Neural cell (in vitro differentiated cells): Measurements from ENCODE around the gene TMEM61. TPM values are rescaled to one million over a fixed set of nuclear protein-coding genes. Genes with fewer than 3 reads are reported as not detected.

Experiments used
- H2AFZ ChIP-seq: fragments of 200-600, 300-800 bp; sonication (generic), shearing (Covaris generic); 2 replicates; pipeline ENCODE4 v1.6.0; 2014; ENCODE audit warnings: low read depth, mild to moderate bottlenecking, antibody characterized with exemption, low read length, moderate library complexity
- H3F3A ChIP-seq: fragments of 200-600 bp; shearing (Covaris generic); 2 replicates; pipeline ENCODE4 v1.6.1; 2016; ENCODE audit warnings: mild to moderate bottlenecking, moderate library complexity, mixed read lengths, antibody characterized with exemption, low read length; ENCODE audit not compliant: insufficient read depth, poor library complexity, severe bottlenecking
- H3K27ac ChIP-seq: fragments of 200-600, 300-800 bp; sonication (generic), shearing (Covaris generic); 2 replicates; pipeline ENCODE4 v1.5.1; 2014; ENCODE audit warnings: mild to moderate bottlenecking, low read length, moderate library complexity
- H3K27me3 ChIP-seq: fragments of 300-800, 200-600 bp; sonication (generic), shearing (Covaris generic); 2 replicates; pipeline ENCODE4 v1.6.0; 2014; ENCODE audit warnings: mild to moderate bottlenecking, low read depth, low read length, moderate library complexity; ENCODE audit not compliant: insufficient read depth
- H3K36me3 ChIP-seq: fragments of 300-800, 200-600 bp; sonication (generic), shearing (Covaris generic); 2 replicates; pipeline ENCODE4 v1.5.1; 2014; ENCODE audit warnings: mild to moderate bottlenecking, antibody characterized with exemption, low read length, moderate library complexity; ENCODE audit not compliant: insufficient read depth
- H3K4me2 ChIP-seq: fragments of 300-800, 200-600 bp; sonication (generic), shearing (Covaris generic); 2 replicates; pipeline ENCODE4 v1.6.0; 2014; ENCODE audit warnings: mild to moderate bottlenecking, low read length
- H3K4me3 ChIP-seq: fragments of 300-800, 200-600 bp; sonication (generic), shearing (Covaris generic); 2 replicates; pipeline ENCODE4 v1.5.1; 2014; ENCODE audit warnings: mild to moderate bottlenecking, low read length, moderate library complexity
- H3K79me2 ChIP-seq: fragments of 200-600 bp; shearing (Covaris generic); replicated peaks from 2 replicates; pipeline ENCODE4 v1.6.0; 2014; ENCODE audit warnings: mild to moderate bottlenecking, low read length, moderate library complexity; ENCODE audit not compliant: insufficient read depth
- H3K9ac ChIP-seq: fragments of 300-800, 200-600 bp; sonication (generic), shearing (Covaris generic); 2 replicates; pipeline ENCODE4 v1.6.1; 2016; ENCODE audit warnings: mild to moderate bottlenecking, low read length, mixed read lengths
- H3K9me2 ChIP-seq: fragments of 200-600 bp; shearing (Covaris generic); 2 replicates; pipeline ENCODE4 v1.6.1; 2016; ENCODE audit warnings: mild to moderate bottlenecking, low read length, mixed read lengths; ENCODE audit not compliant: insufficient read depth
- H3K9me3 ChIP-seq: fragments of 200-600, 300-800 bp; sonication (generic), shearing (Covaris generic); 2 replicates; pipeline ENCODE4 v1.6.1; 2016; ENCODE audit warnings: mild to moderate bottlenecking, mixed run types, low read length, moderate library complexity, mixed read lengths
- H4K20me1 ChIP-seq: fragments of 200-600 bp; shearing (Covaris generic); 2 replicates; pipeline ENCODE4 v1.6.1; 2016; ENCODE audit warnings: mild to moderate bottlenecking, mixed run types; ENCODE audit not compliant: insufficient read depth
- CTCF ChIP-seq: fragments of 450-650 bp; IDR thresholded peaks from 2 replicates; pipeline ENCODE4 v1.5.1; 2014; ENCODE audit warnings: antibody characterized with exemption, mild to moderate bottlenecking, moderate library complexity; ENCODE audit not compliant: poor library complexity, severe bottlenecking
- EZH2 ChIP-seq: fragments of 200-600, 300-800 bp; shearing (Covaris generic), sonication (generic); IDR thresholded peaks from 2 replicates; pipeline ENCODE4 v1.6.1; 2014; ENCODE audit warnings: antibody characterized with exemption, low read length, borderline replicate concordance, mild to moderate bottlenecking; ENCODE audit not compliant: insufficient read depth, poor library complexity, severe bottlenecking
- MXI1 ChIP-seq: fragments of 450-650 bp; conservative IDR thresholded peaks from 2 replicates; pipeline ENCODE4 v1.6.1; 2014; ENCODE audit warnings: antibody characterized with exemption, mild to moderate bottlenecking; ENCODE audit not compliant: poor library complexity, severe bottlenecking
- RAD21 ChIP-seq: fragments of 450-650 bp; conservative IDR thresholded peaks from 2 replicates; pipeline ENCODE4 v1.6.1; 2014; ENCODE audit warnings: antibody characterized with exemption, mild to moderate bottlenecking, moderate library complexity
- REST ChIP-seq: IDR thresholded peaks from 2 replicates; pipeline ENCODE4 v1.6.1; 2012; ENCODE audit warnings: borderline replicate concordance
- SMC3 ChIP-seq: fragments of 450-650 bp; conservative IDR thresholded peaks from 2 replicates; pipeline ENCODE4 v1.6.1; 2014; ENCODE audit warnings: antibody characterized with exemption, mild to moderate bottlenecking, moderate library complexity; ENCODE audit not compliant: poor library complexity
- polyA plus RNA-seq: library from polyadenylated mRNA; depleted of rRNA; stranded (reverse); fragments of >200 nt; gene quantifications from 2 replicates; pipeline ENCODE4 v1.2.3, GENCODE V29; 2014

The TMEM61 gene
- polyA plus RNA-seq, 1 donor from 2014 or later: not detected

GRCh38 chr1:54942976-54943375 lies 37.5 kb upstream of the TMEM61 start:
- H3K36me3 ChIP-seq: no peaks in the 10 kb centered on the region
- no peaks in the 10 kb centered on the region for H3K9me2 ChIP-seq
- H2AFZ ChIP-seq: no peak overlapping the region
- TF ChIP-seq RAD21: no peak
- TF ChIP-seq SMC3: no peak
- no peak for TF ChIP-seq MXI1
- TF ChIP-seq REST: no peak
- TF ChIP-seq EZH2: no peak
- no peak overlapping the region for H3K4me3 ChIP-seq
- no peak overlapping the region for H3K9ac ChIP-seq
- no peak overlapping the region for H3K4me2 ChIP-seq
- no peaks in the 10 kb centered on the region for H3K27me3 ChIP-seq
- H3F3A ChIP-seq: no peaks in the 10 kb centered on the region
- H3K9me3 ChIP-seq: no peaks in the 10 kb centered on the region
- no peaks in the 10 kb centered on the region for H3K79me2 ChIP-seq
- no peak overlapping the region for H3K27ac ChIP-seq
- no peaks in the 10 kb centered on the region for H4K20me1 ChIP-seq

- H3K9me3 ChIP-seq: no peaks in the 10 kb centered on the region
These were observed 35.6 kb upstream of the TMEM61 start for GRCh38 chr1:54944610-54945392.

More at GRCh38 chr1:54944610-54945392, 35.6 kb upstream of the TMEM61 start:
- Histone ChIP-seq H2AFZ (no peak overlapping the region), H3K36me3 (no peaks in the 10 kb centered on the region), H3K9me2 (no peaks in the 10 kb centered on the region), H3K27ac (no peak overlapping the region), H3F3A (no peaks in the 10 kb centered on the region), H4K20me1 (no peaks in the 10 kb centered on the region), H3K4me3 (no peak overlapping the region), H3K27me3 (no peaks in the 10 kb centered on the region), H3K4me2 (no peak overlapping the region), H3K79me2 (no peaks in the 10 kb centered on the region), H3K9ac (no peak overlapping the region)
- TF ChIP-seq REST (no peak), RAD21 (peak; percentile 67), CTCF (peak; percentile 70), SMC3 (peak; percentile 68)
